ENCODE measurements around the gene TBCK. TPM values are rescaled to one million over a fixed set of nuclear protein-coding genes. Genes with fewer than 3 reads are reported as not detected.

TBCK gene
- total and polyA plus RNA-seq, 2 of the 13 experiments (the other 11 are each of a cell fraction or from before 2014, with no cell fraction given): 51.0 to 62.4 TPM

GRCh38 chr4:106333186-106333585, 17.2 kb upstream of the TBCK start (continued):
- TF ChIP-seq PATZ1 (CRISPR knock-in tag; IDR thresholded peaks at IDR 0.05) (no peak), ATF4 (CRISPR knock-in tag; IDR thresholded peaks at IDR 0.05) (0 out of 4 replicates have a peak, but pooled peaks of 1 of the 2 experiments have one; percentile 14), BCLAF1 (IDR thresholded peaks at IDR 0.05) (no peak), ZNF761 (CRISPR knock-in tag; conservative IDR thresholded peaks at IDR 0.05) (no peak), SOX13 (IDR thresholded peaks at IDR 0.05) (no peak), SOX13 (CRISPR knock-in tag; conservative IDR thresholded peaks at IDR 0.05 in 1 of 2, IDR thresholded peaks at IDR 0.05 in 1 of 2) (peak in 1 of 2 experiments; percentile 51; a peak in 2 of 4 replicates), MLXIP (CRISPR knock-in tag; IDR thresholded peaks at IDR 0.05; ENCODE audit: borderline replicate concordance) (no peak), ARID5B (CRISPR knock-in tag; IDR thresholded peaks at IDR 0.05) (0 out of 2 replicates have a peak, but pooled peaks have one; percentile 21), HNF4A (CRISPR knock-in tag; IDR thresholded peaks at IDR 0.05) (peak; percentile 55), ONECUT2 (CRISPR knock-in tag; IDR thresholded peaks at IDR 0.05) (peak; percentile 41; the same call in 1 of the 2 replicates)
